Amniotic stem cell (primary cell): ENCODE measurements around the gene TUBB2A.

Experiments used
- DNase-seq: peaks from one replicate; lab custom pipeline; 2025; lab: John Stamatoyannopoulos, UW

Gene TUBB2A

GRCh38 chr6:3118353-3119039 is 38.8 kb downstream of the TUBB2A start, which contains the start of gene BPHL:
Gene BPHL (plus strand): TSS chr6:3118711. CDS start chr6:3118741, 30 bp downstream.
- peak; percentile 87 for DNase-seq

- no peak for DNase-seq
Observed at GRCh38 chr6:3117912-3118352, 39.4 kb downstream of the TUBB2A start.

- no peak for DNase-seq
Observed at GRCh38 chr6:3114377-3114776, 43.0 kb downstream of the TUBB2A start.

GRCh38 chr6:3109761-3110160 is 47.6 kb downstream of the TUBB2A start:
- no peak for DNase-seq

- DNase-seq, result no peak
Observed at GRCh38 chr6:3108746-3109414, 48.5 kb downstream of the TUBB2A start.
